HepG2 (cell line): ENCODE measurements around the gene CD40. TPM values are rescaled to one million over a fixed set of nuclear protein-coding genes. Genes with fewer than 3 reads are reported as not detected.

Experiments used
- ATAC-seq: fragments of 200-7000 bp; cut with Tn5 transposase; 3 replicates; pipeline ENCODE4 v1.9.1; 2020; ENCODE audit warnings: mild to moderate bottlenecking, moderate library complexity
- BruUV-seq: library from RNA; stranded (reverse); fragments of 400-500 nt; replicated peaks from 2 replicates; lab custom pipeline; 2021; lab: Mats Ljungman, UMichigan
- CTCF ChIA-PET: fragments of 300-600 bp; formaldehyde crosslinking; extraction: SDS; loops from one replicate; lab custom pipeline; 2021; ENCODE audit warnings: low total read pairs, inconsistent platforms, low intra/inter-chr PET ratio; lab: Yijun Ruan, JAX
- POLR2A ChIA-PET: fragments of 350-600 bp; sonication (Branson Sonifier 250); formaldehyde crosslinking; loops from one replicate; lab custom pipeline; 2020; ENCODE audit warnings: antibody characterized with exemption, inconsistent platforms; lab: Yijun Ruan, JAX
- DNase-seq: peaks from one replicate; pipeline ENCODE4 v3.0.0-alpha.2; 2015; ENCODE audit warnings: low spot score
- FAIRE-seq: peaks from 3 replicates; lab custom pipeline; 2011; peaks lifted over from hg19 to GRCh38; lab: Jason Lieb, UNC
- H2AFZ ChIP-seq: one replicate; pipeline ENCODE4 v1.6.1; 2011; ENCODE audit warnings: low read length, inconsistent platforms
- H3K27ac ChIP-seq: fragments of 300-600 bp; 3 replicates; pipeline ENCODE4 v1.8.0; 2011; ENCODE audit warnings: mixed run types, mild to moderate bottlenecking, mixed read lengths, low read length, inconsistent platforms; ENCODE audit not compliant: insufficient read depth; ENCODE audit errors: extremely low read length
- H3K27me3 ChIP-seq, 2 experiments: fragments of 200-600 bp in 1 of 2; 2 replicates in 1 of 2; 3 replicates in 1 of 2; pipeline versions ENCODE4 v1.6.0 to v1.8.0; 2011; ENCODE audit warnings: low read length in 2 of 2, mild to moderate bottlenecking in 2 of 2, moderate library complexity in 2 of 2, inconsistent platforms in 1 of 2; ENCODE audit not compliant: insufficient read depth in 2 of 2, control insufficient read depth in 1 of 2
- H3K36me3 ChIP-seq, 2 experiments: fragments of 200-600 bp in 1 of 2; replicated peaks in 1 of 2; 2 replicates in 1 of 2; 3 replicates in 1 of 2; pipeline versions ENCODE4 v1.5.1 to v1.8.0; 2011; ENCODE audit warnings: low read length in 2 of 2, inconsistent platforms in 1 of 2; ENCODE audit not compliant: insufficient read depth in 2 of 2, control insufficient read depth in 1 of 2
- H3K4me1 ChIP-seq: 2 replicates; pipeline ENCODE4 v1.5.1; 2012; ENCODE audit warnings: low read length, inconsistent platforms; ENCODE audit not compliant: insufficient read depth
- H3K4me2 ChIP-seq: 2 replicates; pipeline ENCODE4 v1.6.0; 2011; ENCODE audit warnings: low read depth, low read length, inconsistent platforms
- H3K4me3 ChIP-seq, 3 experiments: fragments of 200-600 bp in 1 of 3; sonication (generic), shearing (Covaris generic) in 1 of 3; replicated peaks in 1 of 3; 2 replicates each; pipeline ENCODE4 v1.5.1; 2011 to 2016; ENCODE audit warnings: low read length in 3 of 3, inconsistent platforms in 2 of 3, low read depth in 2 of 3, mild to moderate bottlenecking in 2 of 3, control low read depth in 1 of 3, mixed read lengths in 1 of 3; ENCODE audit not compliant: insufficient read depth in 1 of 3
- H3K79me2 ChIP-seq: one replicate; pipeline ENCODE4 v1.6.1; 2011; ENCODE audit warnings: low read length, inconsistent platforms; ENCODE audit not compliant: insufficient read depth
- H3K9ac ChIP-seq: 2 replicates; pipeline ENCODE4 v1.6.0; 2011; ENCODE audit warnings: mild to moderate bottlenecking, low read depth, low read length, inconsistent platforms; ENCODE audit not compliant: insufficient read depth
- H3K9me3 ChIP-seq: 2 replicates; pipeline ENCODE4 v1.5.1; 2012; ENCODE audit warnings: mild to moderate bottlenecking, low read length
- H4K20me1 ChIP-seq: 2 replicates; pipeline ENCODE4 v1.6.0; 2011; ENCODE audit warnings: inconsistent platforms, mild to moderate bottlenecking, low read length, moderate library complexity; ENCODE audit not compliant: insufficient read depth
- EZH2 ChIP-seq: conservative IDR thresholded peaks from 2 replicates; pipeline ENCODE4 v1.6.1; 2012; ENCODE audit warnings: mild to moderate bottlenecking, low read depth, low read length, moderate library complexity
- MAFK ChIP-seq, 2 experiments: IDR thresholded peaks in 1 of 2; conservative IDR thresholded peaks in 1 of 2; 2 replicates each; pipeline ENCODE4 v1.6.1; 2011; ENCODE audit warnings: improper control_type of control experiment in 2 of 2, low read length in 2 of 2
- NFE2 ChIP-seq: sonication (generic); formaldehyde crosslinking; IDR thresholded peaks from 2 replicates; pipeline ENCODE4 v1.4.0; 2020; ENCODE audit warnings: missing genetic modification reagents
- NFE2L1 ChIP-seq: sonication (generic); formaldehyde crosslinking; IDR thresholded peaks from 2 replicates; pipeline ENCODE4 v1.4.0; 2020; ENCODE audit warnings: missing genetic modification reagents, mild to moderate bottlenecking, borderline replicate concordance
- NKX3-1 ChIP-seq: sonication (generic); formaldehyde crosslinking; IDR thresholded peaks from 2 replicates; pipeline ENCODE4 v1.5.0; 2020; ENCODE audit warnings: missing genetic modification reagents
- RARA ChIP-seq: IDR thresholded peaks from 2 replicates; pipeline ENCODE4 v1.6.1; 2016; ENCODE audit warnings: missing genetic modification reagents, missing compliant biosample characterization
- ZFP36 ChIP-seq: fragments of 150-350 bp; IDR thresholded peaks from 2 replicates; pipeline ENCODE4 v1.6.1; 2018; ENCODE audit warnings: borderline replicate concordance, low read length, low read depth; ENCODE audit not compliant: partially characterized antibody
- ZKSCAN8 ChIP-seq: IDR thresholded peaks from 2 replicates; pipeline ENCODE4 v1.6.1; 2016; ENCODE audit warnings: borderline replicate concordance, missing genetic modification reagents, missing compliant biosample characterization
- ZMYM3 ChIP-seq: sonication (generic); formaldehyde crosslinking; IDR thresholded peaks from 2 replicates; pipeline ENCODE4 v1.5.1; 2020; ENCODE audit warnings: mild to moderate bottlenecking, missing genetic modification reagents
- ZNF629 ChIP-seq: sonication (generic); formaldehyde crosslinking; conservative IDR thresholded peaks from 2 replicates; pipeline ENCODE4 v1.5.0; 2020; ENCODE audit warnings: missing genetic modification reagents
- WGBS: methylation state at CpG from one replicate; pipeline ENCODE4 v1.1.6; 2017; ENCODE audit warnings: low lambda C conversion rate; 5-methylcytosine and 5-hydroxymethylcytosine counted together
- in situ Hi-C: cut with HindIII; loops from 2 replicates; pipeline ENCODE4 v1.10.0; 2017; ENCODE audit warnings: low pct_unique_long_range_greater_than_20kb; ENCODE audit not compliant: extremely low pct_ligation_motif_present
- intact Hi-C: fragments of 100-400 bp; cut with micrococcal nuclease; formaldehyde crosslinking; loops from one replicate; pipeline ENCODE4 v1.10.0; 2022; ENCODE audit not compliant: unreplicated experiment
- polyA plus RNA-seq, 8 experiments: library from polyadenylated mRNA; depleted of rRNA in 3 of 8; stranded (reverse) in 7 of 8; unstranded in 1 of 8; fragments of >200 nt; fragmentation: Illumina TruSeq in 4 of 8; extraction: Trizol in 4 of 8; gene quantifications; 2 replicates each; pipeline versions ENCODE4 v1.2.1 to v1.2.3, GENCODE V29; 2011 to 2016; ENCODE audit warnings: low read depth in 4 of 8, missing spikeins in 1 of 8, mixed read lengths in 1 of 8; ENCODE audit not compliant: insufficient read depth in 1 of 8
- total RNA-seq, 5 experiments: library from RNA; depleted of rRNA; stranded (reverse); fragments of >200 nt; fragmentation: Illumina TruSeq; extraction: Trizol; gene quantifications; 2 replicates each; pipeline ENCODE4 v1.2.3, GENCODE V29; 2016; ENCODE audit warnings: low read depth in 1 of 5
- TF ChIP-seq, protein P1 (sequence below): sonication (generic); formaldehyde crosslinking; IDR thresholded peaks from 2 replicates; pipeline ENCODE4 v1.4.0; 2020; ENCODE audit warnings: mild to moderate bottlenecking, missing genetic modification reagents
- TF ChIP-seq, protein P2 (sequence below): IDR thresholded peaks from 2 replicates; pipeline ENCODE4 v1.6.1; 2016; ENCODE audit warnings: missing genetic modification reagents, missing compliant biosample characterization

CD40 gene
- total and polyA plus RNA-seq, 2 of the 13 experiments (the other 11 are each of a cell fraction or from before 2014, with no cell fraction given): 4.6 to 13.4 TPM

DNA sequence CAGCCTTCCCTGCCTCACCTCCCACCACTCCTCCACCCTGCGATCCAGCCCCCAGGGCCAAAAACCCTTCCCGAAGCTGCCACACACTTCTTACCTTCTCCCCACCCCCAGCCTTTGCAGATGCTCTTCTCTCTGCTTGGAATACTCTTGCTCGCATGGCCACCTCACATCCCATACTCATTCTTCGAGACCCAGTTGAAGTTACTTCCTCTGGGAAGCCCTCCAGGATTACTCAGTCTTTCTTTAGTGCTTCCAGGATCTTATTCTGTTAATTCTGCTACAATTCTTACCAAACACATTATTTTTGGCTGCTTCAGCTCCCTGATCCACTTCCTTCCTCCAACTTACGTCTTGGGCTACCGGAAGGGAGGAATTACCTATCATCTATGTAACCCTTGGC, 54.3 kb downstream of the CD40 start:
- Histone ChIP-seq H3K36me3 (no peaks in the 10 kb centered on the region), H2AFZ (no peak overlapping the region), H3K27me3 (peaks cover 12 to 62% of the 10 kb centered on the region in 2 experiments; a peak in 4 of 5 replicates), H3K4me1 (no peaks in the 10 kb centered on the region), H3K27ac (no peak overlapping the region), H3K9me3 (no peaks in the 10 kb centered on the region), H3K9ac (no peak overlapping the region), H3K4me3 (no peak overlapping the region), H4K20me1 (no peaks in the 10 kb centered on the region; the same call in 1 of the 2 replicates), H3K4me2 (no peak overlapping the region), H3K79me2 (no peaks in the 10 kb centered on the region)
- ATAC-seq: no peak
- in situ Hi-C loops (loop anchor here (10.0 kb wide), 1 partner anchor 148 kb away; the partner anchor contains the start of gene SLC12A5), intact Hi-C loops (no loop called here)
- 22% methylated on average over 6 of the region's 6 CpGs for WGBS
- no peak for FAIRE-seq
- ChIA-PET CTCF (interaction anchor here (1.2 kb wide), 1 partner anchor 158 kb away, joined by 3 read pairs; no protein-coding TSS in a partner anchor), POLR2A (no interaction called here)
- TF ChIP-seq ZFP36 (peak; percentile 56), NKX3-1 (CRISPR knock-in tag) (no peak)
- TF ChIP-seq, protein P1, sequence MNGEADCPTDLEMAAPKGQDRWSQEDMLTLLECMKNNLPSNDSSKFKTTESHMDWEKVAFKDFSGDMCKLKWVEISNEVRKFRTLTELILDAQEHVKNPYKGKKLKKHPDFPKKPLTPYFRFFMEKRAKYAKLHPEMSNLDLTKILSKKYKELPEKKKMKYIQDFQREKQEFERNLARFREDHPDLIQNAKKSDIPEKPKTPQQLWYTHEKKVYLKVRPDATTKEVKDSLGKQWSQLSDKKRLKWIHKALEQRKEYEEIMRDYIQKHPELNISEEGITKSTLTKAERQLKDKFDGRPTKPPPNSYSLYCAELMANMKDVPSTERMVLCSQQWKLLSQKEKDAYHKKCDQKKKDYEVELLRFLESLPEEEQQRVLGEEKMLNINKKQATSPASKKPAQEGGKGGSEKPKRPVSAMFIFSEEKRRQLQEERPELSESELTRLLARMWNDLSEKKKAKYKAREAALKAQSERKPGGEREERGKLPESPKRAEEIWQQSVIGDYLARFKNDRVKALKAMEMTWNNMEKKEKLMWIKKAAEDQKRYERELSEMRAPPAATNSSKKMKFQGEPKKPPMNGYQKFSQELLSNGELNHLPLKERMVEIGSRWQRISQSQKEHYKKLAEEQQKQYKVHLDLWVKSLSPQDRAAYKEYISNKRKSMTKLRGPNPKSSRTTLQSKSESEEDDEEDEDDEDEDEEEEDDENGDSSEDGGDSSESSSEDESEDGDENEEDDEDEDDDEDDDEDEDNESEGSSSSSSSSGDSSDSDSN (CRISPR knock-in tag): no peak
- DNase-seq: no peak
- BruUV-seq: no TSS peak

DNA sequence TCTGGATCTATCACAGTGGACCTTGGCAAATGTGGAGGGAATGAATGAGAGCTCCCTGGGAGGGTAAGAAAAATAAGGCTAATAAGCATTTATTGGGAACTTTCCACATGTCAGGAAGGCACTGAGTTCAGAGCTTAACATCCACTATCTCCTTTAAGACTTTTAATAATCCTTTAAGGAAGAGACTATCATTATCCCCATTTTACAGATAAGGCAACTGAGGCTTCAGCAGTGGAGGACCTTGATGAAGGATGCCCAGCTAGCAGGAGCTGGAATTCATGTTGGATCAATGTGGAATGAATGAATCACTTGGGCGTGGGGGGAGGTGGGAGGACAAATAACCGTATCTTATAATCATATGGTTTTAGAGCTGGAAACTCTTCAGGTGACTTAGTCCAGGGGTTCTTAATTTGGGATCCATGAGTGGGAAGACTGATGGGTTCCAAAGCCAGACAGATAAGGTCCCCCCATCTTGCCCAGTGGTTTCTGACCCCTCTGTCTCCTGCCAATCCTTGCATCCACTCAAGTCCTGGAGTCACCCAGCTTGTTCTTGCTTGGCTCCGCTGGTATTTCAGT, 54.9 kb downstream of the CD40 start:
- WGBS: 11% methylated on average over 3 of the region's 3 CpGs
- Histone ChIP-seq H2AFZ (no peak overlapping the region), H3K4me3 (no peak overlapping the region), H3K27ac (no peak overlapping the region), H3K36me3 (no peaks in the 10 kb centered on the region), H3K9me3 (no peaks in the 10 kb centered on the region), H3K4me1 (no peaks in the 10 kb centered on the region), H3K9ac (no peak overlapping the region), H3K79me2 (no peaks in the 10 kb centered on the region), H4K20me1 (no peaks in the 10 kb centered on the region; the same call in 1 of the 2 replicates), H3K27me3 (peaks cover 12 to 66% of the 10 kb centered on the region in 2 experiments; a peak in 4 of 5 replicates), H3K4me2 (no peak overlapping the region)
- ATAC-seq (no peak), DNase-seq (no peak), FAIRE-seq (no peak)
- no TSS peak for BruUV-seq
- ChIA-PET CTCF (interaction anchor here (1.2 kb wide), 1 partner anchor 158 kb away, joined by 3 read pairs; no protein-coding TSS in a partner anchor), POLR2A (no interaction called here)
- peak; percentile 7; the same call in 1 of the 2 replicates for TF ChIP-seq EZH2
- no peak for TF ChIP-seq RARA (CRISPR knock-in tag)
- TF ChIP-seq NFE2: no peak
- TF ChIP-seq ZNF629 (CRISPR knock-in tag): peak; percentile 74; the same call in 1 of the 2 replicates
- TF ChIP-seq ZKSCAN8: no peak
- TF ChIP-seq, protein P2, sequence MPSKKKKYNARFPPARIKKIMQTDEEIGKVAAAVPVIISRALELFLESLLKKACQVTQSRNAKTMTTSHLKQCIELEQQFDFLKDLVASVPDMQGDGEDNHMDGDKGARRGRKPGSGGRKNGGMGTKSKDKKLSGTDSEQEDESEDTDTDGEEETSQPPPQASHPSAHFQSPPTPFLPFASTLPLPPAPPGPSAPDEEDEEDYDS: no peak
- TF ChIP-seq MAFK (conservative IDR thresholded peaks at IDR 0.05 in 1 of 2, IDR thresholded peaks at IDR 0.05 in 1 of 2; ENCODE audit: low read length in 2 of 2): 0 out of 4 replicates have a peak, but pooled peaks of 1 of the 2 experiments have one; percentile 4
- TF ChIP-seq NFE2L1: no peak
- no peak for TF ChIP-seq ZMYM3
- in situ Hi-C loops (loop anchor here (10.0 kb wide), 1 partner anchor 148 kb away; the partner anchor contains the start of gene SLC12A5), intact Hi-C loops (no loop called here)
